ENCODE measurements around the gene ZAP70.
A peak's percentile ranks its signal among the peaks of the same experiment; 100 is the strongest.

ZAP70 gene

DNA sequence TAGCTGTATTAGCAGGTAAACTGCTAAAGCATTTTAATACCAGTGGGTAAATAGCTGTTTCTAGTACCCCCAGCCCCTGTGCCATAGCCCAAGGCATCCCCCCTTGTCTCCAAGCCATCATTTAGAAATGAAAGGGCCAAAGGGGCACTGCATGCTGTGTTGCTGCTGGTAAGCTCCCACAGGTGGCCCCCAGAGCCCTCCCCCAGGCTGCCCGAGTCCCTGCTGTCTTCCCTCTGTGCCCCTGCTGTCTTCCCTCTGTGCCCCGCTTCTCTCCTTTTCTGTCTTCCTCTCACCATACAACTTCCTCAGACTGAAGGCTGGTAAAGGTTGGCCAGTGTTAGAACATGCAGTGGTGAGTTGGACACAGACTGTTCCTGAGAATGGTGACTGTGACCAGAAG, 42.1 kb downstream of the ZAP70 start:
- no peak for DNase-seq

DNA sequence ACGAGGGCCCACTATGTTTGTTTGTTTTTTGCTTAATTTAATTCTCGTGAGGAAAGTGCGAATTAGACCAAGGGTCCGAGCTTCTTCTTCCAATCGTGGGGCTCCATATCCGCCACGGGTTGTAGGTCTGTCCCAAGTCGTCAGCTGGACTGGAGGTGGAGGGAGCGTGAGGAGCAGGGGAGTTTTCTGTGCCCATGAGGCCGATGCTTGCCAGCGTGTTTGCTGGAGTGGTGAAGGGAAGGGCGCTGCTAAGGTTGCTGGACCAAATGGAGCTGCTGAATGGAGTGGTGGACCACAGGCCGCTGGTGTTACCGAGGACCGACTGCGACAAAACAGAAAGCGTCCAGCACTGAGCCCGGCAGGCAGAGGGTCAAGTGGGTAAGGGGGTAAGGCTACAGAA, 43.7 kb downstream of the ZAP70 start:
- no peak for DNase-seq

DNA sequence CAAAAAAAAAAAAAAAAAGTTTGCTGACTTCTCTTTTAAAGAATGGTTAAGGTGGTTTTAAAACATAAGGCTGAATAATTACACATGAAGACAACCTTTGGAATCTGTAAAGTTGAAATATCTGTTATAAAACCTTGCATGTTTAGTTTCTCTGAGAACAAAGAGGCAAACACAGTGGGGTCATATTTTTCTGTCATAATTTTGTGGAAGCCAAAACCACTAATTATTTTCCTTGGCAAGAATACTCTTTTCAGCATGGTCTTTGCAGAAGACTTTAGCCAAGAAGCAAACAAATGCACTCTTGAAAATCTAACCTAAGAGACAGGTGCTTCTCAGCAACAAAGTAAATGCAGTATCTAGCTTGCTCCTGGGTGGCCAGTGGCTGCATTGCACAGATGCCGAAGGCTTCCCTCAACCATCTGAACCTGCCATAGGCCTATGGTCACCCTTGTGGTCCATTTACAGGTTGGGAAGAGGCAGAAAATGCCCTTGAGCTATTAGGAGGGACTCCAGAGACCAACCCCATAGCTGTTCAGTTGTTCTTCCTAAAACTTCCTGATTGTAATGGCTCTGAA, 44.8 kb downstream of the ZAP70 start:
- no peak for DNase-seq

DNA sequence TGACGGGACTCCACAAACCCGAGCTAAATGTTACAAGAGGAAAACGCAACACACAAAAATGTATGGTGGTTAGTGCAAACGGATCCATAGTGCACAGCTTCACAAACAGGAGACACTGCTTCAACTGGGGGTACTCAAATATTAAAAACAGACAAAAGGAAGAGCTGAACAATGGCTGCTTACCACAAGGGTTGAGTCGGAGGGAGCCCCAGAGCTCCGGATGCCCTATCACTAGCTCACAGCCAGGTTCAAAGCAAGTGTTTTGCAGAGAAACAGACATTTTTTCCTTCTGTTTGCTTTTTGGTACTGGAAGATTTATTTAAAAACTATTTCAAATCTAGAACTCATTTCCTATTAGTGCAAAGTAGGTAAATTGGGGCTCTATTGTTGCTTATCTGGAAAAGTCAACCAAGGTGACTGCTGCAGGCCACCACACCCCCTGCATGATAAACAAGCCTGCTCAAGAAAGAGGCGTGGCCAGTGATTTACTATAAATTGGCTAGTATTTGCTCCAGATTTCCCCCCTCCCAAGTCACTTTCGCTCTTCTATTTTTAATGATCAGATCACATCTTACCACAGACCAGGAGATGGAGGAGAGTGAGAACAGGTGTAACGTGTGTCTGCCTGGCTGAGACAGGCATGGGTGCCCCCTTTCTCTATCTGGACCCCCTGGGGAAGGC, 46.5 kb downstream of the ZAP70 start:
- DNase-seq = no peak

DNA sequence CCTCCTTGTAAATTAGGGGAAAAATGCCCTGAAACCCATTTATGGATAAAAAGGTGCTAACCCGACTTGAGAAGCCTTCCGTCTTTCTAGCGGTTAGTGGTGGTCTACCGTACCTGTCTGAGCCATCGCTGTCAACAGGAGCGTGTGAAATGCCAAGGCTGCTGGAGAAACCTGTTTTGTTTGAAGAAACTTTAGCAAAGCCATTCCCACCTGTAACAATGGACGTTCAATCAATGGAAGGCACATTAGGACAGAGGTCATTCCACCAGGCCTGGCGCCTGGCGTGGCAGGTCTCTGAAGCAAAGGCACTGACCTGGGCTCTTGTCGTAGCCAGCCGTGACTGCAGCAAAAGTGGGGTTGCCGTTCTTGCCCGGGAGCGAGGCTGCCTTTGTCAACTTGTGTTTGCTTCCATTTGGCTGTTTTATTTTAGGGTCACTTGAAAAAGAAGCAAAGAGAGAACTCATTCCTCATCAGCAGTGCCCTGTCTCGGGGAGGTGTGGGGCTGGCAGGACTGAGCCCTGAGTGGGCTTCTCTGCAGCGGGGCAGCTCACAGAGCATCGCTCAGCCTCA, 47.2 kb downstream of the ZAP70 start:
- no peak for DNase-seq

DNA sequence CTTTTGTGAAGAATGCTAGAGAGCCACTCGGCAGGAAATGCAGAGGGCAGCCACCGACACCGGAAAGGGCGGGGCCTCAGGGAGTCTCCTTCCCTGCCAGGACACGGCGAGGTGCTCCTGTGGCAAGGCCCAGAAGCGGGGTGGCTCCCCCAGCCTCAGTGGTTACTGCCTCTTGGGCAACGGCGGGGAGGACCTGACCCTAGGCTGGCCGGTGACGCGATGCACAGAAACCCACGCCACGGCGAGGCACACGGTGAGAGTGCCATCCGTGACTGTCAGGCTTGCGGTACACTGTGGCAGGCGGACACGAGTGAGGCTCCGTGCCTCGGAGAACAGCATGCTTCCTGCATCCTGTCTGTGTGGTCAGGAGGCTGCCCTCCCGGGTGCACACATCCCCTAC, 47.8 kb downstream of the ZAP70 start:
- DNase-seq = peak; percentile 61

DNA sequence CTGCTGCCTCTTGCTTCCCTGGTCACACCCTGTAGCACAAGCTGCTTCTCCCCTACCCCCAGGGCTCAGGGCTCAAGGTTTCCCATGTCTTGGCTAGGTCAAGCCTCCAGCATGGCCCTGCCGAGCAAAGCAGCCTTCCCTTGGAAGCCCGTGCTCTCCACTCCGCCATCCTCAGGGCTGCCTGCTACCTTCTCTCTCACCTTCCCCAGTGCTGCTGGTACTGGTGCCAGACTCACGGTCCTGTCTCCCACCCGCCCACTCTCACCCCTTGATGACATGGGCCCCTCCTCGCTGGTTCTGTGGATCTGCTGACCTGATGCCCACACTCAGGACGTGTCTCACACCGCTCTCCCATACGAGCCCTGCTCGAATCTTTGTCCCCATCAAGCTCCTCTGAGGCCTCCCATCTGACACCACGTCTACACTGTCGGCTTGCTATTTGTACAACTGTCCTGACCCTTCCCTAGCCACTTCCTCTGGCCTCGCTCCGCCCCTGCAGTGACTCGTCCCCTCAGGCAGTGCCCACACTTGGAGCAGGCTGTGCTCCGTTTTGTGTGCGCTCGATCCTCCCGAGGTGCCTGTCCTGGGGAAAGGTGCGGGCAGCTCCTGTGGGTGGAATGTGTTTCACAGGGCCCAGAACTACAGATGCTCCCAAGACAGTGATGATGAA, 49.9 kb downstream of the ZAP70 start:
- DNase-seq = no peak

DNA sequence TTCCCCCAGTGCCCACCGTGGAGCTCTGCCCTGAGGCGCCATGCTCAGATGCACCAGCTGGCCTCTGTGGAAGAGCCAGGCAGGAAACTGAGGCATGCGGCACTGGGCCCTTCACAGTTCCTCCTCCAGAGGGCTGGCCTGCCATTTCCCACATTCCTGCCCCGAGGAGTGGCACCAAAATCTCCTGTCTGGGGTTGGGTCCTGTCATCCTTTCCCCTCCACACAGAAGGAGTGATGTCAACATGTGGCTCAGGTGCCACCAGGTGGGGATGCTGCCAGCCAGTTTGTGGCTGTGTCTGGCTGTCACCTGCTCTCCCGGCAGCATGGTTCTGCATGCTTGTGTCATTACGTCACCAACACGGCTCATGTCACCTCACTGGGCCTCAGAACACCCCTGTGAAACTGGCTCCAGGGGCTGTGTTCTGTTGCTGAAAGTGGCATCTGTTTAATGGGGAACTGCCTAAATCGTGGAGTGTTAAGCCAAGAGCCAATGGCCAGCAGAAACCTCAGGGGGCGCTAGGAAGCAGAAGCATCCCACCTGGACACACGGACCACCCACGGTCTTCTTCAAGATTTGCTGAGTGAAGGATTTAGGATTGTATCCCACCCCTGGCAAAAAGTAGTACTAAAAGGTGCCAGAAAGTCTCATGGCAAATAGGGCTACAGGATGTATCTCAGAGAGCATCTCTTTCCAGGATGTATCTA, 51.3 kb downstream of the ZAP70 start:
- no peak for DNase-seq

DNA sequence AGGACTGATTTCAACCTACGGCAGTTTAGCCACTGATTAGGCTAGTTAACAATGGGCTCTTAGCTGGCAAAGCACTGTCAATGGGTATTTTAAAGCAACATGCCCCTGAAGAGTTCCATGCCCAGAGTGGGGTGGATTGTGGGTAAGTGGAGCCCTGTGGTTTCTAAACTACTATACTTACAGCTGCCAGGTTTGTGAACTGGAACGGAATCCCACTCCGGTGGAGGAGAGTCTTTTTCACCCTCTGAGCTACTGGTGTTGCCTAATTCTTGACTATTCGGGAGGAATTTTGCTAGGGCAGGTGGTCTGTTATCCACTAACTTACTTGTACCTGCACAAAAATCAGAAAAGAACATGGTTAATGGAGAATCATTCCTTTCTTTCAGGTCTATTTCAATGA, 52.6 kb downstream of the ZAP70 start:
- DNase-seq = no peak

DNA sequence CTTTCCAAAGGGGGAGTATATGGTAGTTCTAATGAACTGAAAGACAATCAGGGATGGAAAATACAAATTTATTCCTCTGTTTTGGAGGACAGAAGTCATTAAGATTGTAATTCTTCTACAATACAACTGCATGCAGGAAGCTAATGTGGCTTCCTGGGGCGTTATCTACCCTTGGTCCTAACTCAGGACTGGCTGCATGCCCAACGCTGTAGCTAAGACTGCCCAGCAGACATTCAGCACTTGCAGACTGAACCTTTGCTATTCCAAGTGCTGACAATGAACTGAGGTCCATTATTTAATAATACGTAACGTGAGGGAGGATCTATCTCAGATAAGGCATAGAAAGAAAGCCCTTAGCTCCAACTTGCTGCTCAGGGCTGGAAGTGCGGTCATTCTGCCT, 53.2 kb downstream of the ZAP70 start:
- DNase-seq = no peak

DNA sequence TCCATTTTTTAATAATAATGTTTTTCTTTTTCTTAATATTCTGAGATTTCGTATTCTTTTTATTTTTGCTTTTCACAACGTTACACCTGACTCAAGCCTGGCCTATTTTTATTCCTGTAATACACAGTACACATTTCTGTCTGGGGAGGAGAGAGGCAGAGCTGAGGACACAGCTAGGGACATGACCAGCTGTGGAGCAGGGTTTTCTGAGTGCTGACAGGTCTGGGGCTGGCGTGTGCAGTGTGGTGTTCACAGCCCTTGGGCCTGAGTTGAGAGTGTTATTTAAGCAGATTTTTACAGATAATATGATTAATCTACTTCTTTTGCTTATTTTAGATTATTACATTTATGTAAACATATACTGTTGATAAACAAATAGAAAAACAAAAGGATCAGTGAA, 55.9 kb downstream of the ZAP70 start:
- no peak for DNase-seq

DNA sequence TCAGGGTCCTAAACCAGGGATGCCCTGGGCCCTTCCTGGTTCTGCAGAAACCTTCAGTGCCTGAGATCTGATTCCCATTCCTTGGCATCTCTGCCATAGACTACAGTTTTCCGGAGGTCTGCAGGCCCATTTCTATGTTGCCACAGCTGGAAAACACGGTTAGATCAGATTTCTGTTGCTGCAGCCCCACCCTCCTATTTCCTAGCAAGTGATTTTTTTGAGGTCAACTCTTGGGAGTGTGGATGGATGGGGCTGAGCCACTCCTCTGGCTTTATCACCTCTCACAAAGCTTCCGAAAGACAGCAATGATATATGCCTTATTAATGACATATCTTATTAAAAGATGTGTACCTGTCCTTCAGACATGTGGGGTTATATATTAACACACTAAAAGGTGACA, 56.3 kb downstream of the ZAP70 start:
- no peak for DNase-seq

DNA sequence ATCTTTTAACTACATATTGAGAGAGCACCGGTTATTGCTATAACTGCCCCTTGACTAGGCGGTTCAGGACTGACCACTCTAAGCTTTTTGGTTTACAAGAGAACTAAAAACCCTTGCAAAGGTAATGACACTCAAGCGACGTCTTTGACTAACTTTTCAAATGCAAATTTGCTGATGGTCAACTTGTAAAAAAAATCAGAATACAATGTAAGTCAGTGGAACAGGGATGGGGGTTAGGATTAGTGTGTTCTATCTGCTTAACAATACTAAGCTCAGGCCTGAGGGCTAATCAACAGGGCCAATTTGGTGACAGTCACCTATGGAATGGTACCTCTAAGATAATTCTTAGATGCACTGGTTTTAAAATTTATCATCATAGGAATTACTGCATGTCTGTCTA, 57.1 kb downstream of the ZAP70 start:
- no peak for DNase-seq

DNA sequence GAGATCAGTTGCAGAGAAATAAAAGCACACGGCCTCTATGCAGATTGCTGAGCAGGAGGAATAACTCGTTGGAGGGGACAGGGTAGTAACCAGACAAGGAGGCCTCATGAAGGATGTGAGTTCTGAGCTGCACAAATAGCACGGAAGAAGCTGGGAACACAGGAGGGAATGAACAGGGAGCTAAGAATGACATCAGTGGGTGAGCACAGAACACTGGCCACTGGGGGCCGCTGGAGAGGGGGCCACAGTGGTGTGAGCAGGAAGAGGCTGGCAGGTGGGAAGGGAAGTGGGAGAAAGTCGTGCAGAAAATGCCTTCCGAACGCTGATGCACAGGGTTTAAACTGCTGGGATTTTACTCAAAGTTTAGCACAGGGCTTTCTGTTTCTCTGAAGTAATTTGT, 61.0 kb downstream of the ZAP70 start:
- DNase-seq = no peak

DNA sequence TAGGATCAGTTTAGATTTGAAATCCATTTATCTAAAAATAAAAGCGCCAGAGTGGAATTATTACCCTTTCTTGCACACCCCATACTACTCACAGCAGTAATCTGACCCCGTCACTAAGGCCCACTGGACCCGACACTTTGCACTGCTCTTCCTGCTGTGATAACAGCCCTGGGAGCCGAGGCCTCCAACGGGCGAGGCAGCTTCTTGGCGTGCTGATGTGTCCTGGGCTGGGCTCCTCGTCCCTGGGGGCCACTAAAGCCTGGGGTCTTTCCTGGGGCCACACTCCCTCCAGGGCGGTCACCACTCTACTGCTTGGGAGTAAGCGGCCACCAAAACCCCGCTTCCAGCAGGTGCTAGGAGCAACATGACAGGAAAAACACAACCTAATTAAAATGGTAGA, 61.7 kb downstream of the ZAP70 start:
- no peak for DNase-seq

DNA sequence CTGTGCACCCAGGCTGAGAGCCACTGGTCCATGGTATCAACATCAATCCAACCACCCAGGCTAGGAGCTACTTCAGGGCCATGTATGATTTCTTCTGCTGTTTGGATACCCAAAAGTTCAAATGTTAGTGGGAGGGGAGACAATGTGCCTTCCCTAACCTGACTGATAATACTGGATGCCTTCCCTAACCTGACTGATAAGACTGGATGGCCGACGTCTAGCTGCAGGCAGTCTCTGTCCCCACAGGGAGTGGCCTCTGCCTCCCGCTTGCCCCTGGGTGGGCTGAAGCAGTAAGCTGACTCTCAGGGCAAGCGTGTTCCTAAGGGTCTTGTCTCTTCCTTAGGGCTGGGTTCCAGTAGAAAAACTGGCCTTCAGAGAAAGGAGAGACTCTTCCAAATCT, 65.8 kb downstream of the ZAP70 start:
- DNase-seq = no peak

DNA sequence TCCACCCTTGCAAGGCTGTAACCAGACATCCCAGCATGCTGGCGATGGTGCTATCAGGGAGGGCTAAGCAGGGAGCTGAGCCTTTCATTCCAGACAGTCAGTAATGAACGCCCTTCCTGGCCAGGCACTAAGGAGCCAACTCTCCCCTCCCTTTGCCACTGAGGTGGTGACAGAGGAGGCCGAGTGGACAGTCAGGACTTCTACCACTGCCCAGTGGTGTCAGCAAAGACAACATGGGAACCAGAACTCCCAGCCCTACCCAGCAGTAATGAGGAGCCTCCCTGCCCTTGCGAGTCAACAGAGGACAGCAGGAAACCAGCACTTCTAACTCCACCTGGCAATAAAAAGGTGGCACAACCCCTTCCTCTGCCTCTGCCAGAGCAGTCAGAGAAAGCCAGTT, 68.6 kb downstream of the ZAP70 start:
- DNase-seq = no peak

DNA sequence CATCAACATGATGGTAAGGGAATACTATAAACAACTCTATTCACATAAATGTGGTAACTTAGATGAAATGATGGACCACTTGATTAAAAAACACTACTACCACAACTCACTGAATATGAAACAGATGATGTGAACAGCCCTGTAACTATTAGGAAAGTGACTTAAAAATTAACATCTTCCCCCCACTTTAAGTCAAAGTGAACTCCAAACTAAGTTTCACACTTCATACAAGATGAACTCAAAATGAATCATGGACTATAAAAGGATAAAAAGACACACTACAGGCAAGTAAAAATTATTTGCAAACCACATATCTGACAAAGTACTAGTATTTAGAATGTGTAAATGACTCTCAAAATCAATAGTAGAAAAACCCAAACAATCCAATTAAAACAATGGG, 71.6 kb downstream of the ZAP70 start:
- no peak for DNase-seq

DNA sequence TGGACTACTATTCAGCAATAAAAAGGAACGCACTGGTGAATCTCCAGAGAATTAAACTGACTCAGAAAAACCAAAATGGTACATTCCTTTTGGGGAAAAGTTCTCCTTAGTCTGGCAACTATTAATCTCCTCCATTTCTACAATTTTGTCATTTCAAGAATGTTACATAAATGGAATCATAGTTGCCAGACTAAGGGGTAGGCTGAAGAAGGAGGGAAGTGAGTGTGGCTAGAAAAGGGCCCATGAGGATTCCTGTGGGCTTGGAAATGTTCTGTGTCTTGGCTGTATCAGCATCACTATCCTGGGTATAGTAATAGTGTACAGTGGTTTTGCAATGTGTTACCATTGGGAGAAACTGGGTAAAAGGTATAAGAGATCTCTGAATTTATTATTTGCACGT, 72.4 kb downstream of the ZAP70 start:
- no peak for DNase-seq

DNA sequence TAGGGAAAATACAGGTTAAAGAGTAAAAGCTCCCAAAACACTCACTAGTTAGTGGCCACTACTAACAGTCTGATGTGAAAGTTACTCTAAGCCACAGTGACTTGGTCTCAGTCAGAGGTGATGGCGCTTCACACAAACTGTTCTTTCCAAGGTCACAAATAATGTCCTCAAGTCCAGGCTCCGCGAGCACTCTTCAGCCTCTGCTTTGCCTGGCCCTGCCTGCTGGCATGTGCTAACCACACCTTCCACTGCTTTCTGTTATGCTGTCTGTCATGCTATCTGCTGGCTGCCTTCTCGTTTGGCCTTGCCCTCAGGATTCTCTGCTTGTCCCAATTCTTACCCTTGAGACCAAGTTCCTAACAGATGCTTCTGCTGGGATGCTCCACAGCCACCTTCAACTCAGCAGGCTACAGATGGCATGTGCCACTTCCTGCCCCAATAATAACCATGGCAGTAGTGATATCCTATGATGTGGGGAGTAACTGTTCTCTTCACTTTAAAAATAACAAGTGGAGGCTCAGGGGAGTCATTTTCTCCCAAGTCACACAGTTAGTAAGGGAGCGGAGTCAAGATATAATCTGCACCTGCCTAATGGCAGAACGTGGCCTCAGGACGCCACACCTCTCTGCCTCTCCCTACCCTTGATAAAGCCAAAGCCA, 75.7 kb downstream of the ZAP70 start:
- no peak for DNase-seq

Measured in CD4-positive, alpha-beta T cell treated with Interleukin-6 for 4 hours (primary cell).